AG08396 (cell line): ENCODE data around the gene PLPPR1.
A peak's percentile ranks its signal among the peaks of the same experiment; 100 is the strongest.

Source experiments
- DNase-seq: peaks from one replicate; pipeline ENCODE4 v3.0.0; 2012; ENCODE audit warnings: low spot score, mixed read lengths

Gene PLPPR1

DNA sequence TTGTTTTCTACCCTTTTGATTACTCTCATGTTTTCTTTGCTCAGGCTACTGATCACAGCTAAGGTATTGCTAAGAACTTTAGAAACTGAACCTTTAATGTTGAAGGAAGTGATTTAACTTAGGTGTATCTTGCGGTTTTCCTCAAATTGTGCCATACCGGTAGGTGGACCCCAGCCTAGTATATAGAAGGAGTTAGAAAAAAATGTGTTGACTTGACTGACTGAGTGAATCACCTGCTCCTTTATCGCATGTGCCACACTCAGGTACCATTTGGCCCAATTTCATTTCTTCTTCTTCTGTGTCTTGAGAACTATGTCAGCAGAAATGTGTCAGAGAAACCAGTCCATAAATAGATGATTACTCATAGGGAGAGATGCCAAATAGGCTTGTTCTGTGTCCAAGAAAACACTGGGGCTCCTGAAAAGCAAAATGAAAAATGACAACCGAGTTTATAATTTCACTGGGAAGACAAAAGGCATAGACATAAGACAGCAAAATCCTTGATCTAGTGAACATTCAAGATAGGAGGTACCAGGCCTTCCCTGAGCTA is 19.4 kb downstream of the PLPPR1 start:
- DNase-seq: no peak

DNA sequence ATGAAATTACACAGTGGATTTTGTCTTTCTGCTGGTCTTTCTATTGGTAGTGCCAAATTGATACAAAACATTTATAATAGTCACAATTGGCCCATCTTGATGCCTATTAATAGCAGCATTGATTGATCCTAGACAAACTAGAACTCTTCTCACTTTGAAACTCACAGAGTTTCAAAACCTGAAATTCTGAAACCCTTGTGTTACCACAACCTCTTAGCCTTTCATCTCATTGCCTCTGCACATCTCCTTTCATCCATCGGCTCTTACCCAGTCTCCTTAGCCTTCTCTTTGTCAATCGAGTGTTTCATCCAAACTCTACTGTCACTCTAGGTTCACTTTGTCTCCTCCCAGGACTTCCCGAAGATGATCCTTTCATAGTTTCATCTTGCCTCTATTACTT is 22.1 kb downstream of the PLPPR1 start:
- DNase-seq: no peak

DNA sequence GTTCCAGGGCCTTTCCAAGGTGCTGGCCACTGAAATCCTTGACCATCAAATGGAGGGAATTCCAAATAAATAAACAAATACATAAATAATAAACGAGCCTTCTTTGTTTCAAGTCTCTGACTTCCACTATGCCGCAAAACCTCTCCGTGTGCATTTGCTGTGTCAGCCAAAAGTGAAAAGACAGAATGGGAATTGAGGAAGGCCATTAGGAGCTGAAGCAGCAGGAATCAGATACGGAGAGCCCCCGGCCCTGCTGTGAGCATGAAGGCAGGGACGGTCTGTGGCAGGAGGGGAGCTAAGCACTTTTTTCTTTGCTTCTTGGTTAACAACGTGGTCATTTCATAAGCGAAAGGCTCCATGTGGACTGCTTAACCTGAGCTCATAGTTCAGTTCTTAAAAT is 26.1 kb downstream of the PLPPR1 start:
- no peak for DNase-seq

DNA sequence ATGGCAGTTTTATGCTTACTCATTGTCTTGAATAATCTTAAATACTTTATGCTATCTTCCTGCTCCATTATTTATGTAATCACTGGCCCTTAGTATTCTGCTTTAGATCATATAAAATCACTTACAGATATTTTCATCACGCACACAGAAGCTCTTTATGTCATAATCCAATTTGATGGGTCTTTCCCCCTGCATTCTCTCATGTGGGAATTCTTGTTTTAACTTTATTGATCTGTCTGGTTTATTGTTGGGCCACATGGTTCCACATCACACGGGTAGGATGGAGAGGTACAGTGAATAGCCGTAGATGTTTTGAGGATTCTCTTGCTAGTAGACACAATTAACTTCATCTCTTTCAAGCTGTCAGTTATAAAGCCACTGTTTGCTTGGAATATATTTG is 27.0 kb downstream of the PLPPR1 start:
- no peak for DNase-seq

DNA sequence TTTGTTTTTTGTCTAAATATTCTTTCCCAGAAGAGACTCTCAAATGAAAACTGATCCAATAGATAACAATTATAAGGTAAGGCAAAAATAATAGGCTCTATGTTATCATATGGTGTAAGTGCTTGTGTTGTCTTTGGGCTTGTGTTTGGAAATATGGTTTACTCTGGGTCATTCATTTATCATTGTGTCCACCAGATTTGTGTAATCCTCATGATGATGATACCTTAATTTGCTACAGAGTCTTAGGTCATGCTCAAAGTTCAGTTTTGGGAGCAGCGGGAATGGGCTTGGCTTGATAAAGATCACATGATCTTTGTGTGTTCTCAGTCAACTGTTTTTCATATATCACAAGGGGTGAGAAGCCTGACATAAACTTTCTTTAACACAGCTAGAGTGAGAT is 34.2 kb downstream of the PLPPR1 start:
- DNase-seq: no peak

DNA sequence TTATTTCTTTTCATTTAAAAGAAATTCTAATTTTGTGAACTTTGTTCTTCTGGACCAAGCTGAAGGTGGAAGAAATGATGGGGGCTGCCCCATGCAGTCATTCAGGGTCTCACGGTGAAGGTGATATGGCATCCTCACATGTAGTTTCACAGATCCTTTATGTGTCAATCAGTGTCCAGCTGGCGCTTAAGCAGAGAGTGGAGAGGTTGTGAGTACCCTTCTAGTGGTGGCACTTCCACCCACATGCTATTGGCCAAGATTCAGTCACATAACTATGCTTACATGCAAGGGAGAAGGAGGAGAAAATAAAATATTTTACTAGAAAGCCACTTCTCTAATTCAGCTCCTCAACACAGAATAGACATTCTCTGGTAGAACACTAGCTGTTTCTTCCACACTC is 34.7 kb downstream of the PLPPR1 start:
- DNase-seq: no peak

DNA sequence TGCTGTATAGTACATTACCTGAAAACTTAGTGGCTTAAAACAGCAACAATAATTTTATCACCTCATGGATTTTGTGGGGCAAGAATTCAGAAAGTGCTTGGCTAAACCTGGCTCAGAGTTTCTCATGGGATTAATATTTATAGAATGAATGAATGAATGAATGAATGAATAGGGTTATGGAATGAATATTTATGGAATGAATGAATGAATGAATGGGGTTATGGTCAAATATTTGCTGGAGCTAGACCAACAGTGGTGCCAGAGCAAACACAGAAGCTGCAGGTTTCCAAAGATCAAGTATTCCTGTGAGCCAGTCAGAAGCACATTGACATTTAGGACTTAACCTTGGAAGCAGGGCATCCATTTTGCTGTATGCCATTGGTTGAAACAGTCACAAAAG is 35.7 kb downstream of the PLPPR1 start:
- DNase-seq: no peak

DNA sequence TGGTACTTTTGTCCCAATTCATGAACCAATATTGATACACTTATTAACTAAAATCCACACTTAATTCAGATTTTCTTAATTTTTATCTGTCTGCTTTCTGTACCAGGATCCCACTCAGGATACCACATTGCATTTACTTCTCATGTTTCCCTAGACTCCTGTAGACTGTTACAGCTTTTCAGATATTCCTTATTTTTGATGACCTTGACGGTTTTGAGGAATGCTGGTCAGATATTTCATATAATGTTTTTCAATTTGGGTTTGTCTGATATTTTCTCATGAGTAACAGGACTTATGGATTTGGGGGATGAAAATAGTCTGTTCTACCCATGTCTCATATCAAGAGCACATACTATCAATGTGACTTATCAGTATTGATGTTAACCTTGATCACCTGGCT is 37.4 kb downstream of the PLPPR1 start:
- no peak for DNase-seq

DNA sequence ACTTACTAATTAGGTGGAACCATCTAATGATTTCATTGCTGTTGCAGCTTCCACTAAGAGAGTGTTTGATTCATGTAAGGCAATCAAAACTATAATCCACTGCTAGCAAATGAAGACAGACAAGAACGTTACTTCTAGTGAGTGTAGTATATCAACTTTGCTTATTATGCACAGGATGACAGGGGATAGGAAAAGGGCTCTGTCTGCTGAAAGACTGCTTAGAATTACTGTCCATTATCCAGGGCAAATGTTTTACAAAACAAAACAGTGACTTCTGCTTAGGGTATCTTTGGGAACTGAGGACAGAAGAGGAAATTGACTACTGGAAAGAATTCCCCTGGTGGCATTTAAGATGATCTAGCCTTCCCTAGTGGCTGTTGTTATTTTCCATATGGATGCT is 40.2 kb downstream of the PLPPR1 start:
- no peak for DNase-seq

DNA sequence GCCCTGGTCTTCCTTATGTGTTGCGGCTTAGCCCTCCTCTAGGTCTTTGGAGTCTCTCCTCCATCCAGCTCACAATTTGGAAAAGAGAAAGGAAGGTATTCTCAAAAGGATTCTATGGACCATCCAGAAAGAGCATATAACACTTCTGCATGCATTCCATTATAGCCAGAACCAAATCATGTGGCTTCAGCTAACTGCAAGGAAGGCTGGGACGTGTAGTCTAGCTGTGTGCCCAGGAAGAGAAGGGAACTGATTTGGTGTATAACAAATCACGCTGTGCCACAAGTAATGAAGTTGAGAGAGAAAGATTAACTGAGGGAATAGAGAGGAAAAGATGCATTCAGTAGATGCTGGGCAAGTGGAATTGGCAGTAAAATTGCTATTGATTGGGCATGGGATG is 43.7 kb downstream of the PLPPR1 start:
- no peak for DNase-seq

DNA sequence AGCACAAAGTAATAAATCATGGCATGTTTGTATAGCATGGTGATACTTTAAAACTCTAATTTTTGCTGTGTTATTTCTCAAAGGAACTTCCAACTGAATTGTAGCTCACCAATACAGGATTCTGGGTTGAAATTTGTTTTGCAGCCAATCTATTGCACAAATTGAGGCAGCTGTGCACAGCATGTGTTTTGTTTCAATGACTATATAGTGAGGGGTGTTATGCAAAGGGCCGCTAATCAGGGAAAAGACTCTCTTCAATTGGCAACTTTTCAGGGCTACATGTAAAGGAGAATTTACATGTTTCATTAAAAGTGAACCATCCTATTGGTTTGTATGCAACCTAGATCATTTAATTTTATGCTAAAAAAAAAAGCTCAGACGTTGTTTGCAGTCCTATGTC is 44.6 kb downstream of the PLPPR1 start:
- DNase-seq: no peak

DNA sequence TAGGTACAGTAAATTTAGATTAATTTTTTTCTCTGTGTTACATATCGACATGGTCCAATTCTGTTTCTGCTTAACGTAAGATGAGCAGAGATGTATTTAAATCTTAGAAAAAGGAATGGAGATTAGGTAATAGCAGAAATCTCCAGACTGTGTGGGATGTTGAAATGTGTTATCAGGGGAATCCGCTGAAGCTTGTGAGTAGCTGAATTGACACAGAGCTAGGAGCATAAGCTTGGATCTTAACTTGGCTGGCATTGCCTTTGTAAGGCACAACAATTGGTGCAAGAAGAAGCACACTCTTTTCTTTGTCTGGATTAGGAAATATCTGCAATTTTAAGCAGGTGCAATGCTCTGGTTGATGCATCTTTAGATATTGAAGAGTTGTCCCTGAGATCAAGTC is 53.1 kb downstream of the PLPPR1 start:
- DNase-seq: no peak

DNA sequence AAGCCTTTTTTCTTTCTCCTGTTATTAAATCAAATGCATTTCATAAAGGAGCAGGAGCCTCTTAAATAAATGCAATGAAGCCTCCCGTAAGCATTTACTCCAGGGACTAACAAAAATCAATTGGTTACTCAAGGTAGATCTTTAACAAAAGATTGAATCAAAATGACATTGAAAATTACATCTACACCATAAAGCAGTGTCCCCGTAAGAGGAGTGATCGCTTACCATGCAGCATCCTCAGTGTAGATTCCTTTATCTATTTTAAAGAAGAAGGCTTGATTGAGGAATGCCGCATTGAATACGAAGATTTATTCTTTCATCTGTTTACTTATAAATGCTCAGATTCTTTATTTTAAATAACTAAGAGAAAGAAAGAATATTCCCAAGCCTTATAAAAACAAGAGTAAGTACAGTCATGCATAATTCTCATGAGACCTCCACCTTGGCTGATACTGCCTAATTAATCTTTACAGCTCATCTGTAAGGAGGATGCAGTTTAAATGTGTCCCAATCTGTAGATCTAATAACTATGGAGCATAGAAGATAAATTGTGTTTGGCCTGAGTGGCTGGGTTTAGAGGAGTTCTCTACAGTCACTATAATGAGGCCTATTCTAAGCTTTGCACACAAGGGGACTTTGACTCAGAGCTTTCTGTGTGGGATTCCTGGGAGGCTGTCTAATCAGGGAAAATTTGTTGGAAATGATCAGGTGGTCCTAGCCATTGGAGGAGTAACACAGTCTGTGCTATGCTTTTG is 55.1 kb downstream of the PLPPR1 start:
- DNase-seq: no peak

DNA sequence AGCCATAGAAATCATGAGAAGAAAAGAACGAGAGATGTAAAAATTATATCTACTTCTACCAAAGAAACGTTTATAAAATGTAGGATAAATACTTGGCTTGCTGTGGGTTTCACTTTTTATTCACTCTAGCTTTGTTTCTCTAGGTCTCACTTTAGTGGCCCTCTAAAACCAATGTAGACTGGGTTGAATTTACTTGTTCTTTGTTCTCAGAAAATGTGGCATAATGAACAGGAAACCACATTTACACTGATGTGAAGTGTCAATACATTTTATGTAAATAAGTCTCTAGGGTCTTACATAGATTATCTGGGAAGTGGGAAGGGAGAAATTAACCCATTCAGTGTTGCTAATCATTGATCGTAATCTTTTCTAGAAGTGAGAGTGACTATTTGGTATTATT is 58.9 kb downstream of the PLPPR1 start:
- DNase-seq: no peak

DNA sequence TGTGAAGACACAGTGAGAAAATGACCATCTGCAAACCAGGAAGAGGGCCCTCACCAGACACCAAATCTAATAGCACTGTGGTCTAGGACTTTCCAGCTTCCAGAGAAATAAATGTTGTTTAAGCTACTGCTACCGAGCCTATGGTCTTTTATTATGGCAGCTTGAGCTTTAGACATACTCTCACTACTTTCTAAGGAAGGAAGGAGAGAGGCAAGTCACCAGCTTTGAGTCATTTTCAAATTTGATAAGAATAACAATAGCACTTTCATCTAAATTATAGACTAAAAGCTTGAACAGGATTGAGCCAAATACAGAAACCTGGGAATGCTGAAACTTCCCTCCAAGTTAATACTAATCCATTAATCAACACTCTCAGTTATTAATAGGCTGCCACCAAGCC is 64.4 kb downstream of the PLPPR1 start:
- no peak for DNase-seq

DNA sequence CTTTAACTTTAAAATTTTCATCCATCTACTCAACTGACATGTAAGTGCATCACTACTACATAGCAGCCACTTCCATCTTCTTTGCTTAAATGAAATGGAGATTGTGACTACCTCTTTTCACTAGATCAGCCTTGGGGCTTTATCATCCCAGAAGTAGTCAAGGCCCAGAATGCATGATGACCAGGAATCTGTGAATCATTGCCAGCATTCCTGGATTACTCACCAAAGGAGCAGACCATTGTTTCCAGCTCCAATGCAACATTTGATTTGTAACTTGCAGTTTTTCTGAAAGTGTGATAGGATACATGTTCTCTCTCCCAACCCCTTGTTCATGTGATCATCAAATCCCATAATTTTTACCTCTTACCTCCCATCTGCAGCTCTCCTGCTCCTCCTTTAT is 65.1 kb downstream of the PLPPR1 start:
- DNase-seq: no peak

DNA sequence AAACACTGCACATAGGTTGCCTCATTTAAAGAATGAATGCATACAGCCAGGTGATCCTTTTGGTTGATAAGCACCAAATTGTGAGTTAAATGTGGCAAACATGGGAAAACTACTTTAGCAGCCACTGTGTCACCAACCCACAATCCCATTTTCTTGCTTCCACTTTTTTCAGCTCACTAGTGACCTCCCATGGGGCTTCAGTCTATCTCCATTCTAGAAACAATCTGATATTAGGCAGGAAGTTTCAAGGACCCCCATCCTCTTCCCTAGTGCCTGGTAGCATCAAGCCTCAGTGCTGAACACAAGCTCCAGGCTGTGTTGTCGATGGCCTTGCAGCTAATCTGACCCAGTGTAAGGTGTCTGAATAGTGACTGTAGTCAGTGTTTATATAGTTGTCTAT is 66.2 kb downstream of the PLPPR1 start:
- no peak for DNase-seq

DNA sequence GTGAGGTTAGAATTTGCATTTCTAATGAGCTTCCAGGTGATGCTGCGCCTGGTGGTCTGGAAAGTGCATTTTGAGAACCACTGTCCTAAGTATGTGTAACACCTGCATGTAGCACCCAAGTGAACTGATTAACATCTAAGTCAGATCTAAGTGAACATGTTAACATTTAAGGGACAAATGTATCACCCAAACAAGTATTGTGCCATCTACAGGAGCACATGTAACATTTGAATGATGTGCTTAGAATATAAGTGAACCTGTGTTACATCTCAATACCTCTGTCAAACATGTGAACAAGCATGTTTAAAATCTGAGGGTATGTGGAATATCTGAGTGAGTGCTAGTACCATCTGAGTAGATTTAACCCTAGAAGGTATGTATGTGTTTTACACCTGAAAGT is 68.7 kb downstream of the PLPPR1 start:
- no peak for DNase-seq

DNA sequence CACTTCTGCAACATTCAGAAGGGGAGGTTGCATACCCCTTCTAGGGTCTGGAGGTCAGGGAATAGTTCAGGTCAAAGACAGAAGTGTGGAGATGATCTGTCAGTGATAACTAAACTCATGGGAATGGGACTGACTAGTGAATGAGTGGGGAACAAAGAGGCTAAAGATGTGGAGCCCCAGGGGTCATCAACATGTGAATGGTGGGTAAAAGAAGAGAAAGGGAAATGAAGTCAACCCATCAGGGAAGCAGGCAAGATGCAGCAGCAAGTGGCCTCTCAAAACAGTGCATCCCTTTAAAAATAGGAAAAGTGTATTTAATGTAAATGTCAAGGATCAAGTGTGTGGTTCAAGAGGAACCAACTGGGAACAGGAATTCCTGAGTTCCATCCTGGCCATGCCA is 69.9 kb downstream of the PLPPR1 start:
- DNase-seq: no peak

DNA sequence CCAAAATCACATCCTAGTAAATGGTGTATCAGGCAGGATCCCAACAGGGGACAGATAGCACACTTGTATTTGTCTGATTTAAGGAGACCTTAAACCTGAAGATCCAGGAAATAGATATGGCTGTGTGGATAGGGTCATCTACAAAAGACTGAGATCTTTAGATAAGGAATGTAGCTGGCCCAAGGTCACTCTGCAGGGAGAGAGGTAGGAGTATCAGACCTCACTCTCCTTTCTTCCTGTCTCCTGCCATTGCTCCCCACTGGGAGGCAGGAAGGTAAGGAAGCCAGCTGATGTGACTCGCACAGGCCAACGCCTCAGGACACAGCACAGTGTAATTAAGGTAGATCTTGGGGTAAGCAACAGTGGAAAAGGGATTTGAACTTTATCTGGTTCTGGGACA is 85.8 kb downstream of the PLPPR1 start:
- no peak for DNase-seq

DNA sequence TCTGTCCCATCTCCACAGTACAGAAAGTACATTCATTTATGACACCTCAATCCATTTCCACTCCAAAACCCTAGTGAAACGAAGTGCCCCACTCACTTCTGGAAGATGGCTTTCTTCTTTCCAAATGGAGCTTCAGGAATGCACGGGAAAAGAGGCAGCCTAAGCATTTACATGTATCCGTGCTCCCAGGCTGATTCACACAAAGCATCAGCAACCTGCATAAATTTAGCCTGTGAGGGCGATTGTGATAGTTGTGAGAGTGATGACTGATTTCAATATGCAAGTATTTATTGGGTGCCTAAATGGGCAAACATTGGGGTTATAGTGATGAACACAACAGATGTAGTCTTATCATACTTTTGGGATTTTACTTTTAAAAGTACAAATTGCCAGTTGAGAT is 86.6 kb downstream of the PLPPR1 start:
- no peak for DNase-seq

DNA sequence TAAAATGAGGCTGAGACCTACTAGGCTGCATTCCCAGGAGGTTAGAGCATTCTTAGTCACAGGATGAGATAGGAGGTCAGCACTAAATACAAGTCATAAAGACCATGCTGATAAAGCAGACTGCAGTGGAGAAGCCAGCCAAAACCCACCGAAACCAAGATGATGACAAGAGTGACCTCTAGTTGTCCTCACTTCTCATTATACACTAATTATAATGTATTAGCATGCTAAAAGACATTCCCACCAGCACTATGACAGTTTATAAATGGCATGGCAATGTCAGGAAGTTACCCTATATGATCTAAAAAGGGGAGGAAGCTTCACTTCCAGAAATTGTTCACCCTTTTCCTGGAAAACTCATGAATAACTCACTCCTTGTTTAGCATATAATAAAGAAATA is 88.6 kb downstream of the PLPPR1 start:
- DNase-seq: no peak

DNA sequence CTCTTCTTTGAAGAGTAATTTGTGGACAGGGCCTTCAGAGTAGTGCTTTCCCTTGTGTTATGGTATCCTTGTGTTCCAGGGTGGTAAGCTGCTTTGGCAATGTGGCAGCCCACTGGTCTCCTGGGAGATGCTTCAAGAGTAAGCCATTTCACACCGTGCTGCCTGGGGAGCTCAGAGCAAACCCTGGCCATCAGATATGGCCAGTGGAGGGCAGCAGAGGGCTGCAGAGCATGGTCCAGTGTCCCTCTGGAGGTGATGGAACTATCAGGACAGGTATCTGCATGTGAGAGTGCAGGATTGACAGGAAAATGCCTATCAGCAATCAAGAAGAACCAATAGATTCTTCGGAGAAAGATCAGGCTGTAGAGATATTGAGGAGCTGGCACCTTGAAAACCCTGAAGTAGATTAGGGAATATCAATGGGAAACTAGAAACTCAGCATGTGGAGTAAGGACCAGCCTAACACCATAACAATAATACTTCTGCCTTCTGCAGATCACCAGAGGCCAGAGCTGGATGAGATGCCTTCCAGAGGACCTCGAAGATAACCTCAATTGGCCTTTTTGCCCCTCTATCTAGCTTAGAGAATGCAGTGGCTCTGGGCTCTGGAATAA is 90.8 kb downstream of the PLPPR1 start:
- DNase-seq: peak; percentile 7

DNA sequence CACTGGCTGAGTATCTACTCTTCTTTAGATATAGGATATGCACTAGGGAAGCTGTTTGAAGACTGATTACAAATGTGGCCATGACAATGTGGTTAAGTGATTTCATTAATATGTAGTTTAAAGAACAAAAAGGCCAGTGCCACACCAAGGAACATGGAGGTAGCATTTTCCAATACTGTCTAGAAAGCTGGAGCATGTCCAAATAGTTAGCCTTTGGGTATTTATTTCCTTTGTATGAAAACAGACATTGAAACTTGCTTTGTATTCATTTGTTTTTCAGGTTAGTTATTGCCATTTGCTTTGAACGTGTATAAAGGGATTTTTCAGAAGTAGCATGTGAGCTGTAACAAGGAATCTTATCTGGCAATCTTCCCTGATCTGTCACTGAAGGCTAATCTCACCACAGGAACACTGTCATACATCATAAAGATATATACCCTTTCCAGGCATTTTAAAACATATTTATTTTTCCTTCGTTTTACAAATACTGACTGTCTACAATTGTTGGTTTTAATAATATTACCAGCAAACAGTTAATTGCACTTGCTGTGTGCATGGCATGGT is 93.4 kb downstream of the PLPPR1 start:
- no peak for DNase-seq
